Activated CD4-positive, CD25-positive, alpha-beta regulatory T cell treated with anti-CD3 and anti-CD28 coated beads, Interleukin-2, amount 50 U/mL, for 16 hours (primary cell): ENCODE data around the gene PDGFRB.

ENCODE experiments used
- DNase-seq: peaks from one replicate; pipeline ENCODE4 v3.0.0-alpha.2; 2020; ENCODE audit warnings: low read depth, low spot score

The PDGFRB gene

GRCh38 chr5:150155258-150156026 is at the start of gene PDGFRB:
PDGFRB (minus strand) TSS chr5:150155845; CDS start chr5:150137047, 18,798 bp downstream.
- DNase-seq = no peak

GRCh38 chr5:150204590-150204960 is 48.9 kb upstream of the PDGFRB start:
- DNase-seq = no peak

- no peak for DNase-seq
Measured at GRCh38 chr5:150203832-150204589, 48.4 kb upstream of the PDGFRB start.

- DNase-seq = no peak
Measured at GRCh38 chr5:150202501-150202900, 46.9 kb upstream of the PDGFRB start.

GRCh38 chr5:150197476-150197875 is 41.8 kb upstream of the PDGFRB start:
- no peak for DNase-seq

- DNase-seq = no peak
Measured at GRCh38 chr5:150196986-150197385, 41.3 kb upstream of the PDGFRB start.

GRCh38 chr5:150196514-150196913 is 40.9 kb upstream of the PDGFRB start:
- DNase-seq = no peak

GRCh38 chr5:150195736-150196485 is 40.3 kb upstream of the PDGFRB start:
- DNase-seq = no peak

GRCh38 chr5:150192462-150192861 is 36.8 kb upstream of the PDGFRB start:
- no peak for DNase-seq

- DNase-seq = no peak
Measured at GRCh38 chr5:150190987-150191386, 35.3 kb upstream of the PDGFRB start.

- DNase-seq = no peak
Measured at GRCh38 chr5:150190503-150190979, 34.9 kb upstream of the PDGFRB start.

- no peak for DNase-seq
Measured at GRCh38 chr5:150189728-150190502, 34.3 kb upstream of the PDGFRB start, which contains the start of gene SLC6A7. SLC6A7 (plus strand) TSS chr5:150190062; CDS start chr5:150190328, 266 bp downstream.

- DNase-seq = no peak
Measured at GRCh38 chr5:150189326-150189725, 33.7 kb upstream of the PDGFRB start.

- DNase-seq = no peak
Measured at GRCh38 chr5:150188146-150188842, 32.6 kb upstream of the PDGFRB start.

GRCh38 chr5:150186897-150187296 is 31.3 kb upstream of the PDGFRB start:
- DNase-seq = no peak

- no peak for DNase-seq
Measured at GRCh38 chr5:150186137-150186536, 30.5 kb upstream of the PDGFRB start.

GRCh38 chr5:150184990-150185912 is 29.6 kb upstream of the PDGFRB start:
- no peak for DNase-seq

- no peak for DNase-seq
Measured at GRCh38 chr5:150184006-150184405, 28.4 kb upstream of the PDGFRB start.

GRCh38 chr5:150183436-150183835 is 27.8 kb upstream of the PDGFRB start:
- no peak for DNase-seq

GRCh38 chr5:150182774-150183173 is 27.1 kb upstream of the PDGFRB start:
- no peak for DNase-seq
